ENCODE data around the gene FKBP4. TPM values are rescaled to one million over a fixed set of nuclear protein-coding genes. Genes with fewer than 3 reads are reported as not detected.

Gene FKBP4
- total and polyA plus RNA-seq, 2 experiments from 2014 or later = 126 to 223 TPM

DNA sequence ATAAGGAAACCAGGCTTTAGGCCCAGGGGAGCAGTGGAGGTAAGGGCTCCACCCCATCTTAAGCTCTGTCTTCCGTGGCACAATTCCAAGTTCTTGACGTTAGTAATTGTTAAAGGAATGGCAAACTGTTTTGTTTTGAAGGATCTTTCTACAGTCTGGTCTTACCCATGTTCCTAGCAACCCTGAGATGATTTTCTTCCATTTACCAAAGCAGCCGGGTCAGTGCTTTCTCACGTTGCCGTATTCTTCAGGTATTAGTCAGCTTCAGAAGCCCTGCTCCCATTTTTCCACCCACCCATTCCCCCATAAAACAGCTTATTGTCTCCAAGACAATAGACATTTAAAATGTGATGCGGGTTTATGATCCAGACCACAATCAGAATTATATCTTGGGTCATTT is 29.8 kb downstream of the FKBP4 start (continued):
- TF ChIP-seq ZNF462 (CRISPR knock-in tag; IDR thresholded peaks at IDR 0.05) (no peak), POLR2AphosphoS5 (IDR thresholded peaks at IDR 0.05; ENCODE audit: low read depth) (no peak), JUNB (IDR thresholded peaks at IDR 0.05; ENCODE audit: unreplicated experiment) (no peak), CREB1 (CRISPR knock-in tag; IDR thresholded peaks at IDR 0.05; ENCODE audit: low read depth) (no peak), ZNF331 (CRISPR knock-in tag; IDR thresholded peaks at IDR 0.05; ENCODE audit: low read depth) (no peak), NANOG (IDR thresholded peaks at IDR 0.05; ENCODE audit: borderline replicate concordance) (no peak), ZNF114 (CRISPR knock-in tag; IDR thresholded peaks at IDR 0.05) (no peak), STAT1 (IDR thresholded peaks at IDR 0.05; ENCODE audit: unreplicated experiment) (no peak), EZH2phosphoT487 (IDR thresholded peaks at IDR 0.05; ENCODE audit: unreplicated experiment) (no peak), REST (IDR thresholded peaks at IDR 0.05; ENCODE audit: unreplicated experiment) (no peak), EZH2 (IDR thresholded peaks at IDR 0.05; ENCODE audit: low read depth, unreplicated experiment) (no peak)
- TF ChIP-seq, protein P1, sequence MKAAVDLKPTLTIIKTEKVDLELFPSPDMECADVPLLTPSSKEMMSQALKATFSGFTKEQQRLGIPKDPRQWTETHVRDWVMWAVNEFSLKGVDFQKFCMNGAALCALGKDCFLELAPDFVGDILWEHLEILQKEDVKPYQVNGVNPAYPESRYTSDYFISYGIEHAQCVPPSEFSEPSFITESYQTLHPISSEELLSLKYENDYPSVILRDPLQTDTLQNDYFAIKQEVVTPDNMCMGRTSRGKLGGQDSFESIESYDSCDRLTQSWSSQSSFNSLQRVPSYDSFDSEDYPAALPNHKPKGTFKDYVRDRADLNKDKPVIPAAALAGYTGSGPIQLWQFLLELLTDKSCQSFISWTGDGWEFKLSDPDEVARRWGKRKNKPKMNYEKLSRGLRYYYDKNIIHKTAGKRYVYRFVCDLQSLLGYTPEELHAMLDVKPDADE (IDR thresholded peaks at IDR 0.05) = no peak

All from GM23338 (cell line).